HCT116 (cell line): ENCODE results near the gene ADRM1. TPM values are rescaled to one million over a fixed set of nuclear protein-coding genes. Genes with fewer than 3 reads are reported as not detected.

Source experiments
- ATAC-seq: fragments of 200-7000 bp; cut with Tn5 transposase; 2 replicates; pipeline ENCODE4 v1.9.1; 2020; ENCODE audit warnings: mild to moderate bottlenecking, moderate library complexity
- BruUV-seq: library from RNA; stranded (reverse); fragments of 400-500 nt; replicated peaks from 2 replicates; lab custom pipeline; 2021; lab: Mats Ljungman, UMichigan
- CTCF ChIA-PET: fragments of 300-600 bp; sonication (Branson Sonifier 250); formaldehyde crosslinking; loops from one replicate; lab custom pipeline; 2021; ENCODE audit warnings: antibody characterized with exemption; lab: Charles Lee
- POLR2A ChIA-PET: fragments of 300-600, 350-600 bp; sonication (Branson Sonifier 250); formaldehyde crosslinking; loops from one replicate; lab custom pipeline; 2021; ENCODE audit warnings: antibody characterized with exemption; lab: Charles Lee
- RAD21 ChIA-PET, 2 experiments: fragments of 300-600 bp; sonication (Branson Sonifier 250); formaldehyde crosslinking; loops; one replicate each; lab custom pipeline; 2023; ENCODE audit warnings: low total read pairs in 2 of 2; ENCODE audit not compliant: uncharacterized antibody in 2 of 2, unreplicated experiment in 2 of 2, low non-redundant PET in 1 of 2; lab: Charles Lee
- DNase-seq: peaks from one replicate; pipeline ENCODE4 v3.0.0-alpha.2; 2010; ENCODE audit warnings: low read depth, low spot score
- H2AFZ ChIP-seq: fragments of 200-600 bp; shearing (Covaris generic), sonication (generic); 2 replicates; pipeline ENCODE4 v1.6.1; 2017; ENCODE audit warnings: low read depth, mixed run types, mixed read lengths, antibody characterized with exemption, low read length; ENCODE audit not compliant: poor library complexity, severe bottlenecking
- H3K27ac ChIP-seq: 2 replicates; pipeline ENCODE4 v1.5.1; 2012; ENCODE audit warnings: low read depth, low read length
- H3K27me3 ChIP-seq: fragments of 200-600 bp; sonication (generic); 2 replicates; pipeline ENCODE4 v1.6.1; 2016; ENCODE audit warnings: mixed run types, low read length, mixed read lengths; ENCODE audit not compliant: insufficient read depth
- H3K36me3 ChIP-seq, 2 experiments: fragments of 200-500 bp in 1 of 2; fragments of 200-600 bp in 1 of 2; sonication (Bioruptor generic) in 1 of 2; sonication (generic) in 1 of 2; 2 replicates each; pipeline versions ENCODE4 v1.5.1 to v1.6.1; 2014 to 2016; ENCODE audit warnings: low read length in 2 of 2, inconsistent platforms in 1 of 2, mixed read lengths in 1 of 2, mixed run types in 1 of 2; ENCODE audit not compliant: insufficient read depth in 2 of 2, control insufficient read depth in 1 of 2
- H3K4me1 ChIP-seq, 2 experiments: fragments of 200-600 bp in 1 of 2; sonication (generic) in 1 of 2; 2 replicates each; pipeline versions ENCODE4 v1.5.1 to v1.6.1; 2012 to 2017; ENCODE audit warnings: low read length in 2 of 2, inconsistent platforms in 1 of 2, mild to moderate bottlenecking in 1 of 2, mixed read lengths in 1 of 2, mixed run types in 1 of 2, moderate library complexity in 1 of 2; ENCODE audit not compliant: insufficient read depth in 2 of 2, control insufficient read depth in 1 of 2
- H3K4me2 ChIP-seq: fragments of 200-600 bp; sonication (generic); 2 replicates; pipeline ENCODE4 v1.6.1; 2017; ENCODE audit warnings: mixed run types, low read length, mixed read lengths
- H3K4me3 ChIP-seq, 2 experiments: fragments of 200-600 bp in 1 of 2; sonication (generic) in 1 of 2; replicated peaks in 1 of 2; 2 replicates each; pipeline ENCODE4 v1.5.1; 2011 to 2016; ENCODE audit warnings: low read length in 2 of 2, control low read depth in 1 of 2, low read depth in 1 of 2, mild to moderate bottlenecking in 1 of 2, mixed read lengths in 1 of 2, mixed run types in 1 of 2
- H3K79me2 ChIP-seq: fragments of 200-600 bp; sonication (generic); 2 replicates; pipeline ENCODE4 v1.6.1; 2017; ENCODE audit warnings: mild to moderate bottlenecking, mixed run types, low read length, moderate library complexity, mixed read lengths; ENCODE audit not compliant: insufficient read depth
- H3K9ac ChIP-seq: fragments of 200-600 bp; sonication (generic); 2 replicates; pipeline ENCODE4 v1.6.1; 2016; ENCODE audit warnings: low read length, mixed read lengths
- H3K9me2 ChIP-seq: fragments of 200-600 bp; sonication (generic), shearing (Covaris generic); 2 replicates; pipeline ENCODE4 v1.6.1; 2017; ENCODE audit warnings: mixed run types, mild to moderate bottlenecking, moderate library complexity; ENCODE audit not compliant: insufficient read depth
- H3K9me3 ChIP-seq, 2 experiments: fragments of 200-500 bp in 1 of 2; fragments of 200-600 bp in 1 of 2; sonication (Bioruptor generic) in 1 of 2; sonication (generic) in 1 of 2; 2 replicates each; pipeline ENCODE4 v1.6.1; 2014 to 2017; ENCODE audit warnings: low read length in 2 of 2, mixed read lengths in 2 of 2, inconsistent platforms in 1 of 2, low read depth in 1 of 2, mild to moderate bottlenecking in 1 of 2, mixed run types in 1 of 2, moderate library complexity in 1 of 2; ENCODE audit not compliant: control insufficient read depth in 1 of 2, insufficient read depth in 1 of 2
- H4K20me1 ChIP-seq: fragments of 200-600 bp; sonication (generic), shearing (Covaris generic); 2 replicates; pipeline ENCODE4 v1.6.1; 2017; ENCODE audit warnings: mixed run types, mild to moderate bottlenecking, moderate library complexity; ENCODE audit not compliant: insufficient read depth
- CBX3 ChIP-seq: IDR thresholded peaks from 2 replicates; pipeline ENCODE4 v1.6.1; 2012; ENCODE audit warnings: low read depth
- CEBPB ChIP-seq: IDR thresholded peaks from 2 replicates; pipeline ENCODE4 v1.6.1; 2012; ENCODE audit warnings: low read depth
- EGR1 ChIP-seq: IDR thresholded peaks from 2 replicates; pipeline ENCODE4 v1.6.1; 2012; ENCODE audit warnings: low read depth
- EZH2 ChIP-seq: fragments of 200-600 bp; sonication (generic); IDR thresholded peaks from 2 replicates; pipeline ENCODE4 v1.6.1; 2017; ENCODE audit warnings: antibody characterized with exemption, mixed run types
- EZH2phosphoT487 ChIP-seq: fragments of 200-600 bp; IDR thresholded peaks from 2 replicates; pipeline ENCODE4 v1.6.1; 2018; ENCODE audit warnings: antibody characterized with exemption, borderline replicate concordance
- FOSL1 ChIP-seq: IDR thresholded peaks from 2 replicates; pipeline ENCODE4 v1.6.1; 2012; ENCODE audit warnings: low read depth
- JUND ChIP-seq: IDR thresholded peaks from 2 replicates; pipeline ENCODE4 v1.6.1; 2012
- POLR2A ChIP-seq: IDR thresholded peaks from 2 replicates; pipeline ENCODE4 v1.7.0; 2011; ENCODE audit warnings: borderline replicate concordance; ENCODE audit not compliant: insufficient read depth, insufficient read length; ENCODE audit errors: extremely low read depth
- POLR2AphosphoS5 ChIP-seq: IDR thresholded peaks from 2 replicates; pipeline ENCODE4 v1.6.1; 2011; ENCODE audit warnings: mild to moderate bottlenecking, low read depth, low read length, moderate library complexity
- SIN3A ChIP-seq: IDR thresholded peaks from 2 replicates; pipeline ENCODE4 v1.6.1; 2012; ENCODE audit warnings: low read depth
- SRF ChIP-seq: IDR thresholded peaks from 2 replicates; pipeline ENCODE4 v1.6.1; 2012; ENCODE audit warnings: low read depth
- TCF7L2 ChIP-seq: IDR thresholded peaks from 2 replicates; pipeline ENCODE4 v1.7.0; 2011; ENCODE audit warnings: borderline replicate concordance, inconsistent platforms; ENCODE audit not compliant: insufficient read depth, insufficient read length; ENCODE audit errors: extremely low read depth
- YY1 ChIP-seq: IDR thresholded peaks from 2 replicates; pipeline ENCODE4 v1.6.1; 2011; ENCODE audit warnings: low read length, low read depth, moderate library complexity, mild to moderate bottlenecking; ENCODE audit not compliant: insufficient replicate concordance; ENCODE audit errors: extremely low read depth
- intact Hi-C: fragments of 100-400 bp; cut with micrococcal nuclease; formaldehyde crosslinking; loops from 2 replicates; pipeline ENCODE4 v1.10.0; 2022
- total RNA-seq: library from RNA; stranded (reverse); gene quantifications from one replicate; pipeline ENCODE4 v1.2.1, GENCODE V29; 2021; ENCODE audit not compliant: unreplicated experiment
- TF ChIP-seq, protein P1 (sequence below): IDR thresholded peaks from 2 replicates; pipeline ENCODE4 v1.6.1; 2011; ENCODE audit warnings: mild to moderate bottlenecking, low read length, moderate library complexity; ENCODE audit not compliant: insufficient replicate concordance; ENCODE audit errors: extremely low read depth
- TF ChIP-seq, protein P2 (sequence below): IDR thresholded peaks from 2 replicates; pipeline ENCODE4 v1.6.1; 2012
- TF ChIP-seq, protein P3 (sequence below): IDR thresholded peaks from 2 replicates; pipeline ENCODE4 v1.6.1; 2012

Gene ADRM1
- total RNA-seq, 1 experiment from 2014 or later = 158 TPM

DNA sequence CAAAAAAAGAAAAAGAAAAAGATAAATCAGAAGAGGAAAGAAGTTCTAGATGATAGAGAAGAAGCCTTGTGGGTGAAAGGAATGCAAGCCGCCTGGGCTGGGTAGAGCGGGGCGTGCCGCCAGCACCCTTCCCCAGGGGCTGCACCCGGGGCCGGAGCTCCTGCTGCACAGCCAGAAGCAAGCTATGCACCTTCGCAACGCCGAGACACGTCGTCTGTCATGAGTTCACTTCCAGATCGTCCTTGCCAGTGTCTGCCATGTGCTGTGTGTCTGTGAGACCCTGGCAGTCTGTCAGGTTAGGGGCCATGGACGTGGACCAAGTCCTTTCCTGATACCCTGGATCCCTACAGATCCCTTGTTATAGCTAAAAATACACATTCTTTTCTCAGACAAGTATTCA is 25.5 kb upstream of the ADRM1 start:
- Histone ChIP-seq H3K4me1 (no peaks in the 10 kb centered on the region), H3K79me2 (no peaks in the 10 kb centered on the region), H3K27ac (no peak overlapping the region), H3K9me3 (no peaks in the 10 kb centered on the region), H3K4me3 (no peak overlapping the region), H4K20me1 (no peaks in the 10 kb centered on the region), H3K27me3 (no peaks in the 10 kb centered on the region), H3K9me2 (no peaks in the 10 kb centered on the region), H2AFZ (no peak overlapping the region), H3K36me3 (peaks cover 3 to 13% of the 10 kb centered on the region in 2 experiments; a peak in 2 of 4 replicates), H3K9ac (no peak overlapping the region)
- CTCF ChIA-PET = no interaction called here
- intact Hi-C loops = no loop called here
- RAD21 ChIA-PET = interaction anchor here in 1 of 2 experiments (0.5 kb wide), 1 partner anchor 546 kb away, joined by 3 read pairs; no protein-coding TSS in a partner anchor
- no TSS peak for BruUV-seq
- DNase-seq (no peak), ATAC-seq (no peak)
- TF ChIP-seq, protein P1, sequence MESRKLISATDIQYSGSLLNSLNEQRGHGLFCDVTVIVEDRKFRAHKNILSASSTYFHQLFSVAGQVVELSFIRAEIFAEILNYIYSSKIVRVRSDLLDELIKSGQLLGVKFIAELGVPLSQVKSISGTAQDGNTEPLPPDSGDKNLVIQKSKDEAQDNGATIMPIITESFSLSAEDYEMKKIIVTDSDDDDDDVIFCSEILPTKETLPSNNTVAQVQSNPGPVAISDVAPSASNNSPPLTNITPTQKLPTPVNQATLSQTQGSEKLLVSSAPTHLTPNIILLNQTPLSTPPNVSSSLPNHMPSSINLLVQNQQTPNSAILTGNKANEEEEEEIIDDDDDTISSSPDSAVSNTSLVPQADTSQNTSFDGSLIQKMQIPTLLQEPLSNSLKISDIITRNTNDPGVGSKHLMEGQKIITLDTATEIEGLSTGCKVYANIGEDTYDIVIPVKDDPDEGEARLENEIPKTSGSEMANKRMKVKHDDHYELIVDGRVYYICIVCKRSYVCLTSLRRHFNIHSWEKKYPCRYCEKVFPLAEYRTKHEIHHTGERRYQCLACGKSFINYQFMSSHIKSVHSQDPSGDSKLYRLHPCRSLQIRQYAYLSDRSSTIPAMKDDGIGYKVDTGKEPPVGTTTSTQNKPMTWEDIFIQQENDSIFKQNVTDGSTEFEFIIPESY = no peak
- TF ChIP-seq, protein P2, sequence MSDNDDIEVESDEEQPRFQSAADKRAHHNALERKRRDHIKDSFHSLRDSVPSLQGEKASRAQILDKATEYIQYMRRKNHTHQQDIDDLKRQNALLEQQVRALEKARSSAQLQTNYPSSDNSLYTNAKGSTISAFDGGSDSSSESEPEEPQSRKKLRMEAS = no peak
- TF ChIP-seq EGR1 (no peak), YY1 (no peak), EZH2 (no peak)
- TF ChIP-seq, all 23 proteins: peak for 0
- no peak overlapping the region for H3K4me2 ChIP-seq
- POLR2A ChIA-PET = no interaction called here

DNA sequence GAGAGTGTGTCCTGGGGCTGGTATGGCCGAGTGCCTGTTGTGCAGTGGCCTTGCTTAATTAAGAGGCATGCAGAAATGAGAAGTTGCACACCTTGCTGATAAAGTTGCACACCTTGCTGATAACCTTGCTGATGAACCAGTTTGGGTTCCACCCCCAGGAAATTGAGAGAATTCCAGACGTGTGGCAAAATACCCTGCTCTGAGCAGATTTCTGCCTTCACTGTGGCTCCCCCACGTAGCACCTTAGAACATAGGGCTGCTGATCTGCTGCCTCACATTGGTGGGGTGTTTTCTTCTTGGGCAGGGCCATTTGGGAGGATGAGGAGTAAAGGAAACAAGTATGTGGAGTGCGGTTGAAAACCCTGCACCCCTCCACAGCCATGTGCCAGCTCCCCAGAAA is 22.5 kb upstream of the ADRM1 start:
- H3K9me2 ChIP-seq = no peaks in the 10 kb centered on the region
- no peak overlapping the region for H3K27ac ChIP-seq
- H2AFZ ChIP-seq = no peak overlapping the region
- H4K20me1 ChIP-seq = no peaks in the 10 kb centered on the region
- no peaks in the 10 kb centered on the region for H3K79me2 ChIP-seq
- BruUV-seq = no TSS peak
- no peaks in the 10 kb centered on the region for H3K9me3 ChIP-seq
- H3K4me2 ChIP-seq = no peak overlapping the region
- no peak overlapping the region for H3K4me3 ChIP-seq
- H3K27me3 ChIP-seq = no peaks in the 10 kb centered on the region
- ATAC-seq (no peak), DNase-seq (no peak)
- intact Hi-C loops = no loop called here
- H3K36me3 ChIP-seq = peaks cover 3 to 10% of the 10 kb centered on the region in 2 experiments; a peak in 2 of 4 replicates
- ChIA-PET CTCF (no interaction called here), POLR2A (no interaction called here), RAD21 (no interaction called here)
- no peaks in the 10 kb centered on the region for H3K4me1 ChIP-seq
- no peak overlapping the region for H3K9ac ChIP-seq
- TF ChIP-seq CBX3 = no peak
- TF ChIP-seq POLR2AphosphoS5 = no peak
- TF ChIP-seq EZH2 = no peak
- no peak for TF ChIP-seq EZH2phosphoT487
- TF ChIP-seq, protein P2 = no peak
- no peak for TF ChIP-seq EGR1
- TF ChIP-seq, protein P1 = no peak
- no peak for TF ChIP-seq YY1
- TF ChIP-seq, protein P3, sequence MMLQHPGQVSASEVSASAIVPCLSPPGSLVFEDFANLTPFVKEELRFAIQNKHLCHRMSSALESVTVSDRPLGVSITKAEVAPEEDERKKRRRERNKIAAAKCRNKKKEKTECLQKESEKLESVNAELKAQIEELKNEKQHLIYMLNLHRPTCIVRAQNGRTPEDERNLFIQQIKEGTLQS = no peak
- no peak for TF ChIP-seq CEBPB
- TF ChIP-seq POLR2A = no peak
- no peak for TF ChIP-seq TCF7L2
- no peak for TF ChIP-seq FOSL1
- TF ChIP-seq JUND = no peak
- no peak for TF ChIP-seq SRF
- TF ChIP-seq SIN3A = no peak
